HG02981 (cell line): Measurements from ENCODE around the gene ANKS1A.
"Not testable (repeated sequence)": the region's sequence is repeated elsewhere in the genome, so short reads cannot be mapped to it uniquely, and the experiment has no call there.

Source experiments
- ATAC-seq: cut with Tn5 transposase; IDR thresholded peaks from one replicate; pipeline ENCODE4 v1.9.1; 2021; ENCODE audit warnings: mild to moderate bottlenecking, moderate library complexity; ENCODE audit not compliant: unreplicated experiment

The ANKS1A gene

GRCh38 chr6:34877869-34878485, 11.1 kb upstream of the ANKS1A start:
- no peak for ATAC-seq

GRCh38 chr6:34884073-34884472, 5.0 kb upstream of the ANKS1A start:
- ATAC-seq = not testable (repeated sequence)

- no peak for ATAC-seq
These were observed 4.1 kb upstream of the ANKS1A start for GRCh38 chr6:34884996-34885395.

GRCh38 chr6:34885837-34886236, 3.2 kb upstream of the ANKS1A start:
- not testable (repeated sequence) for ATAC-seq

GRCh38 chr6:34887753-34888513, 1.1 kb upstream of the ANKS1A start, which contains the start of gene TAF11:
Gene TAF11, minus strand, starts transcription at chr6:34888042. Its CDS starts 85 bp downstream, at chr6:34887957.
- peak; percentile 81 for ATAC-seq

GRCh38 chr6:34888514-34888856, 570 bp upstream of the ANKS1A start:
- ATAC-seq = no peak

GRCh38 chr6:34890533-34890925, 1.5 kb downstream of the ANKS1A start:
- ATAC-seq = no peak

GRCh38 chr6:34891296-34891695, 2.2 kb downstream of the ANKS1A start:
- no peak for ATAC-seq

- no peak for ATAC-seq
These were observed 5.6 kb downstream of the ANKS1A start for GRCh38 chr6:34894693-34895092.

GRCh38 chr6:34897130-34897529, 8.1 kb downstream of the ANKS1A start:
- ATAC-seq = no peak

GRCh38 chr6:34897716-34898115, 8.7 kb downstream of the ANKS1A start:
- ATAC-seq = no peak

GRCh38 chr6:34899748-34900147, 10.7 kb downstream of the ANKS1A start:
- ATAC-seq = not testable (repeated sequence)

- no peak for ATAC-seq
These were observed 11.4 kb downstream of the ANKS1A start for GRCh38 chr6:34900321-34901031.

- no peak for ATAC-seq
These were observed 12.9 kb downstream of the ANKS1A start for GRCh38 chr6:34901930-34902329.

GRCh38 chr6:34904990-34905613, 16.0 kb downstream of the ANKS1A start:
- ATAC-seq = no peak

GRCh38 chr6:34906826-34907225, 17.8 kb downstream of the ANKS1A start:
- ATAC-seq = no peak

GRCh38 chr6:34908194-34908593, 19.1 kb downstream of the ANKS1A start:
- no peak for ATAC-seq

GRCh38 chr6:34909320-34909883, 20.3 kb downstream of the ANKS1A start:
- no peak for ATAC-seq

GRCh38 chr6:34911822-34912221, 22.8 kb downstream of the ANKS1A start:
- no peak for ATAC-seq

GRCh38 chr6:34912715-34913464, 23.8 kb downstream of the ANKS1A start:
- ATAC-seq = peak; percentile 59
